HL-60/S4 treated with retinoic acid at 250 ng/mL for 4 days and 3 days (cell line): ENCODE measurements around the gene THEM5.

Experiments
- in situ Hi-C: fragments of 300-500 bp; cut with MboI; formaldehyde crosslinking; loops from 2 replicates; pipeline ENCODE4 v1.7.0; 2022; ENCODE audit warnings: low sequenced_read_pairs

THEM5 gene

DNA sequence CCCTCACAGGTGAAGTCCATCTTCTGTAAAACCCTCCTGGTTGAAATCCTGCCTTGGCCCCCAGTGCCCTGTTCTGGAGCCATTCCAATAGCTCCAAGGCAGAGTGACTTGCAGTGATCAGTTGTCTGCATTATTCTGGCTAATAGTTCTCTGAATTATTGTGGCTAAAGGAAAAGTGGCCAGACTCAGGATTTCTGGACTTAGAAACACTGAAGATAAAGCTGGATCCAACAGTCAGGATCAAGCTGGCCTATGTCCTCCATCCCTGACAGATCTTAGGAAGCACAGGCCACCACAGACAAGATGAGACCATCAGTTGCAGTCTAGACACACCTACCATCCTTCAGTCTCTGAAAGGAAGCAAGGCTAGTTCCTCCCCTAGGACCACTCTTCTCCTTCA is 13.1 kb downstream of the THEM5 start:
- in situ Hi-C loops = no loop called here

DNA sequence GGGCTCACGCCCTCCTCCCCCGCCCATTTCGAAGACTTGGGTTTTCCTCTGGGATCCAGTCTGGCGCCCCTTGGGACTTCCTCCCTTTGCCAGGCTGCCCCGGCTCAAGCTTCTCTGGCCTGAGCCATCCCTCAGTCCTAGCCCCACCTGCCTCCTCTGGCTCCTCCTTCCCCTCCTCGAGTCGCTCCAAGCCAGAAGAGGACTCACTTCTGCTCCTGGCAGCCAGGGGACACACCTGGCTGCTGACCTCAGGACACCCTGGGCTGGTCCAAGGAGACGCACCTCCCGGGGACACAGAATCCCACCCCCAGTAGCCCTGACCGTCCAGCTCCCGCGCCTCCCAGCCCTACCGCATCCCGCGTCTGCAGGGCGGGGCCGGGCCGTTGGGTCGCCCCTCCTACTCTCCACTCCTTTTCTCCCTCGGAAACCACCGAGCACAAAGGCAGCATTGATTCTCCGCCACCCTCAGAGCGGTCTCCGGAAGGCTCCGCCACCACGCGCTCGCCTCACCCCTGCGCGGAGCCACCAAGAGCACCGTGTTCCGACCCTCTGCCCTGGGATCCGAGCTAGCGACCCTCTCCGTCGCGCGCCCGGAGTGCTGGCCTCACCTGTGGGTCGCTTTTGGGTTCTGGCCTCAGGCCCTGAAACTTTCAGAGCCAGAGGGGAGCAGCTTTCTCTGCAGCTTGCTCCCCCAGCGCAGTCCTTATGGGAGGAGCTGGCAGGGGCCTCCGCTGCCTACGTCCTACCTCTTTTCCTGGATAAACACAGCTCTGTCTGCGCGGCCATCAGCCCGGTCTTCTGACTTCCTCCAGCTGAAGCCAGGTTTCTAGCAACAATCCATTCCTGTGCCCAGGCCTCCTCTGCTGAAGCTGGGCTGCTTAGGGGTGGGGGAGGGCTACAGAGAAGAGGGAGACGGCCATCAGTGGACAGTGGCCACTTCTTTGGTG is 13.8 kb downstream of the THEM5 start, which contains the start of gene C2CD4D:
C2CD4D (minus strand) TSS at position 364 of the 947 bp plus-strand sequence. CDS start 831 bp downstream, outside the sequence.
- in situ Hi-C loops = no loop called here

- in situ Hi-C loops = no loop called here
Measured at GRCh38 chr1:151839082-151839412, 14.5 kb downstream of the THEM5 start.

- in situ Hi-C loops = no loop called here
Measured at GRCh38 chr1:151838222-151839081, 15.1 kb downstream of the THEM5 start.

DNA sequence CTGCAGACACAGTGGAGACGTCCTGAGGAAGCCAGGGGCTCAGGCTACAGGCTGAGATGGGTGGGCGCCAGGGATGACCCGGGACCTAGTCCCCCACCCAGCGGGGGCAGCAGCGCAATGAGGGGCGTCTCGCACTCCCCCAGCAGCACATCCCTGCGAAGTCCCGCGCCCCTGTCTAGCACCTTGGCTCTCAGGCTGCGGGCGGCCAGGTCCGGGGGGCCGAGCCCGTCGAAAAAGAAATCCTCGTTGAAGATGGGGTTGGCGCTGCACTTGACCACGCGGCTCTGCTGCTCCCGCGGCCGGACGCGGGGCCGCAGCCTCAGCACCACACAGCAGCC is 15.7 kb downstream of the THEM5 start:
- in situ Hi-C loops = no loop called here

DNA sequence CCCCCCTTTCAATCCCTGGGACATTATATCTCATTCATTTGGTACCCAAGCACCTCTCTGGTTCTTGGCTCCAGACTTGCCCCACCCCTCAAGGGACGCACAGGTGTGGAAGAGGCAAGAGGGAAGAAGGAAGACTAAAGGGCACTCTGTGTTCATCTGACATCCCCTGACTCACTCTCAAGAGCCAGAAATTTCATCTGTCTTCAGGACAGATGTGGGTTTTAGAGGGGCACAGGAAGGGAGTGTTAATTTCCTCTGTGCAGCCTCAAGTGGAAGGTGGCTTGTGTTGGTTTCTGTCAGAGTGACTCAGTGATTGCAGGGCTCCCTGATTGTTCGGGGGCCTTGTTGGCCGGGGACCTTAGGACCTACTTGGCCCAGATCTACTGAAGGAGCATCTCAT is 16.3 kb downstream of the THEM5 start:
- in situ Hi-C loops = no loop called here

- in situ Hi-C loops = no loop called here
Measured at GRCh38 chr1:151835596-151835995, 17.9 kb downstream of the THEM5 start.

DNA sequence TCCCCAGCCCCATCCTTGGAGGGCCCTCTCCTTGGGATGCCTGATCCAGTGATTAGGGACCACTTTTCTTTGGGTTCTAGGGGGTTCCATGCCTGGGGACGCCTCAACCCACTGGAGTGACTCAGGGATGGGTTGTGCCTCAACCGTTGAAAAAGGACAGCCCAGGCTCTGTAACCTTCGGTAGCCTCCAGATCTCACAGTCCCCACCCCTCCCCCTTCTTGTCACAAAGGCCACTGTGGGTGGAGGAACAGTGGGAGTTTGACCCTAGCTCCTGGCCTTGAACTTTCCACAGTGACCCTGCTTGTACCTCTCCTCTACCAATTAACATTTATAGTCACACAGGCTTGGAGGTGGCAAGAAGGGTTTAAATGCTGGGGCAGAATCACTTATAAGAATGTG is 19.3 kb downstream of the THEM5 start:
- in situ Hi-C loops = no loop called here

DNA sequence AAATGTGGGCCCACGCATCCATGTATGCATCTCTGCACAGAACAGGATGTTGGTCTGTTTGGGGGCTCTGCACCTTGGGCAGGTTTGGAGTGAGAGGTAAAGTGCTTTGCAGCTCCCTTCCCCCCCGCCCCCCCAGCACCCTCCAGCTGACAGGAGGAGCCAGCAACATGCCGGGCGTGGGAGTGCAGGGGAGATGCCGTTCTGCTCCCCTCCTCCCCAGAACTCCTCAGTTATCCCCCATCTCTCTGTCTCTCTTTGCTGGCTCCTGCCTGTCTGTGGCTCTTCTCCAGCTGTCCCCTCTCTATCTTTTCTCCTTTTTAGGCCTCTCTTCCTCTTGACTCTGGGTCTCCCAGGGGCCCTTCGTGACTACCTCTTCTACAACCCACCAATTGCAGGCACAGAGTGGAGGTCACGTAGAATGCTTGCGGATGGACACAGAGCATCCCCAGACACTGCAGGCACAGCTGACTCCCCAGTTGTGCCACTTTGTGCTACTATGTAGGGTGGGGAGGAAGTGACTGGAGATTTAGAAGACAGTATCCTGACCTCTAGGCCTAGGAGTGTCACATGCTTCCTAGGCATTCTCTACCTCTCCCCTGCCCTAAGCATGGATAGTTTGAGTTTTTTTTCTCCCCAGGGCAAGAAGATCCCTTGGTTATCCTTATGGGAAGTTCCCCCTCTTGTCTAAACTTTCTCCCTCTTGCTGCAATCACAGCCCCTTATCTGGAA is 20.2 kb downstream of the THEM5 start:
- in situ Hi-C loops = no loop called here

DNA sequence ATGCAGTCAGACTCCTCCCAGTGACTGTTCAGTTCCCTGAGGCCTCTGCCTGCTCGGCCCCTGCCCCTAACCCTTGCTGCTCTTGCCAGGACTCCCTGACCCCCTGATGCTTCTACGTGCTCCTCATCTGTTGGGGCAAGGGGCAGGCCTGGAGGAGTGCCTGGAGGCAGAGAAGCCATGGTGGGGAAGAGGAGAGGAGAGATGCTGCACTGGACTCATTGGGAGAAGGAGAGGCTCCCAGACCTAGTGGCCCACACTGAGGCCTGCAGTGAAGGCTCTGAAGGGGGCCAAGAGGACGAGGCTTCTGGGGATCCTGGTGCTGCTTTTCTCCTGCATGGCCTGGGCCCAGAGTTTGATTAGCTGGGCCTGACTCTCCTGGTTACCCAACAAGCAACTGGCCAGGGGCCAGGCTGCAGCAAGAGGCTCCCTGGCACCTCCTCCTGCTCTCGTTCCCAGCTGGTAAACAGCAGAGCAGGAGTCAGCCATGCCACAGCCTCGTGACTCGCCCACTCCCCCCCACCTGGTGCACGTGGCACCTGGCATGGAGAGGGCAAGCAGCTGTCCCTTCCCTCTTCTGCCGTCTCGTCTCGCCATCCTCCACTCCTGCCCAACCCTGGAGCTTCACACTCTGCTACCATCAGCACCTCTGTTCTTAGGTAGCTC is 21.1 kb downstream of the THEM5 start:
- in situ Hi-C loops = no loop called here

GRCh38 chr1:151831605-151832004 is 21.9 kb downstream of the THEM5 start, which contains the start of gene RORC:
Gene RORC, minus strand, starts transcription at chr1:151831802. Its CDS starts 38 bp downstream, at chr1:151831764.
- in situ Hi-C loops = no loop called here

DNA sequence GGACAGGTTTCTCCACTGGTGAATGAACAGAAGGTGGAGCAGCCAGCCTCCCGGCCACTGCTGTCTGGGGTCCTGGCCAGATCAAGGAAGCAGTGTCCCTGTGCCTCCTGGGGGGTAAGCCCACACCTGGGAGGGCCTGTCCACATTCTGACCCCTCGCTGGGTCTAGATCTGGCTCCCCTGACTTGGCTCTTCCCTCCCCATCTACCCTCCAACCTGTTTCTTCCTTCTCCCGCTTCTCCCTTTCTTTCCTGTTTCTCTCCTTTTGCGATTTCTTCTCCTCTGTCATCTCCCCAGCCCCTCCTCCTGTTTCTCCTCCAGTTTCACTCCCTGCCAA is 22.3 kb downstream of the THEM5 start:
- in situ Hi-C loops = no loop called here

DNA sequence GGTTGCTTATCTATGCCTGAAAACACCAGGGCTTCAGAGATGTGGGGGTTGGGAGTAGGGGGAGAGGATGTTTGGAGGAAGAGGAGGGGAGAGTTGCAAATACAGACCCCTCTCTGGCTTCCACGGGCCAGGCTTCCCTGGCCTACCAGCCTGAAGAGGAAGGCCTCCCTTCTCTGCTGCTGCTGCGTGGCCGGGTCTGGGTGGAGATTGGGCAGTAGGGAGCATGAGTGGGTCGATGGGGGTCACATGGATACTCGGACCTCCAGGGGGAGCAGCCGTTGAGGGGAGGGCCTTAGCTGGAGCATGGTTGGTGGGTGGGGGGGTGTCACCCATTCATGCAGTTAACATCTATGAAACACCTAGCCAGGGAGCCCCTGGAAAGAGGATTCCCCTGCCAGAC is 23.5 kb downstream of the THEM5 start:
- in situ Hi-C loops = no loop called here

- in situ Hi-C loops = no loop called here
Measured at GRCh38 chr1:151829352-151830046, 24.0 kb downstream of the THEM5 start.

- in situ Hi-C loops = no loop called here
Measured at GRCh38 chr1:151828921-151829320, 24.6 kb downstream of the THEM5 start.

DNA sequence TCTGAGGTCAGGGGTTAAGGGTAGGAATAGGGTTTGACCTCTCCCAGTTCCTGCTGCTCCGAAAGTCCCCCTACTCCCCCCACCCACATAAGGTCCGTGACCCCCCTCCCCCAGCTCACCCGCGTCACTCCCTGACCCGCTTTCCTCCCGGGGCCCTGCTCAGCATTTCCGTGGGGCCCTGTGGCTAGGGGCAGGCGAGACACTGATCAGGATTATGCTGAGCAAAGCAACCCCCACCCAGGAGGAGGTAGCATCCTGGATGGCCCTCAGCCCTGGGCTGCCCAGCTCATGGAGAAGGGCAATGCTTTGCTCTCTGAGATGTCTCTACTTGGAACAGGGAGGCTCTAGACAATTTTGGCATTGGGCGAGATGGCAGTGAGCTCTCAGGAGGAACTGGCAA is 25.7 kb downstream of the THEM5 start:
- in situ Hi-C loops = no loop called here

- in situ Hi-C loops = no loop called here
Measured at GRCh38 chr1:151825751-151826660, 27.5 kb downstream of the THEM5 start.

- in situ Hi-C loops = no loop called here
Measured at GRCh38 chr1:151825204-151825603, 28.3 kb downstream of the THEM5 start.

DNA sequence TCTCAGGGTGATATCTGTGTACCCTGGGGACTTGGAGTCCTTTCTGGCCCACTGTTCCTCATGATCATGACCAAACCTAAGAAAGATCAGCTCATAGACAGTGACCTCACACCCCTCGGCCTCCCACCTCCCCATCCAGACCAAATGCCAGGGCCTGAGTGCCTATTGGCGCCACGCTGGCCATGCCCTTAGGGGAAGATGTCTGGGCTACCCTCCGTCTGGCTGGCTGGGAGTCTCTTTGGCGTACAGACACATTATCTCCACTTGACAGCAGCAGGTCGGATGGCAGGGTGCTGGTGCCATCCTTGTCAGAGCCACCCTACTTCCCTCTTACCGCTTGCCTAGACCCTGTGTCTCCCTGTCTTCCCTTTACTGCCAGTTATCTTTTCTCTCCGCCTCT is 30.3 kb downstream of the THEM5 start:
- in situ Hi-C loops = no loop called here
